Measurements from ENCODE around the gene RPS6KA3. TPM values are rescaled to one million over a fixed set of nuclear protein-coding genes. Genes with fewer than 3 reads are reported as not detected.
"Not testable (repeated sequence)": the region's sequence is repeated elsewhere in the genome, so short reads cannot be mapped to it uniquely, and the experiment has no call there.

The RPS6KA3 gene
- total RNA-seq, 1 donor from 2014 or later = 40.5 TPM

GRCh38 chrX:20177093-20177492 lies 89.6 kb downstream of the RPS6KA3 start:
- ChIA-PET CTCF (no interaction called here), POLR2A (no interaction called here)
- H3K27me3 Mint-ChIP-seq = no peaks in the 10 kb centered on the region
- DNase-seq (no peak), ATAC-seq (ENCODE audit: low read depth) (no peak)
- intact Hi-C loops (cut with micrococcal nuclease) = loop anchor here (10.0 kb wide), 1 partner anchor 268 kb away; no protein-coding TSS in a partner anchor
- H3K36me3 Mint-ChIP-seq (ENCODE audit: low read depth) = peaks cover 50% of the 10 kb centered on the region
- peaks cover 9% of the 10 kb centered on the region for H3K4me1 Mint-ChIP-seq
- H3K4me3 Mint-ChIP-seq = no peak overlapping the region
- TF ChIP-seq, protein P1, sequence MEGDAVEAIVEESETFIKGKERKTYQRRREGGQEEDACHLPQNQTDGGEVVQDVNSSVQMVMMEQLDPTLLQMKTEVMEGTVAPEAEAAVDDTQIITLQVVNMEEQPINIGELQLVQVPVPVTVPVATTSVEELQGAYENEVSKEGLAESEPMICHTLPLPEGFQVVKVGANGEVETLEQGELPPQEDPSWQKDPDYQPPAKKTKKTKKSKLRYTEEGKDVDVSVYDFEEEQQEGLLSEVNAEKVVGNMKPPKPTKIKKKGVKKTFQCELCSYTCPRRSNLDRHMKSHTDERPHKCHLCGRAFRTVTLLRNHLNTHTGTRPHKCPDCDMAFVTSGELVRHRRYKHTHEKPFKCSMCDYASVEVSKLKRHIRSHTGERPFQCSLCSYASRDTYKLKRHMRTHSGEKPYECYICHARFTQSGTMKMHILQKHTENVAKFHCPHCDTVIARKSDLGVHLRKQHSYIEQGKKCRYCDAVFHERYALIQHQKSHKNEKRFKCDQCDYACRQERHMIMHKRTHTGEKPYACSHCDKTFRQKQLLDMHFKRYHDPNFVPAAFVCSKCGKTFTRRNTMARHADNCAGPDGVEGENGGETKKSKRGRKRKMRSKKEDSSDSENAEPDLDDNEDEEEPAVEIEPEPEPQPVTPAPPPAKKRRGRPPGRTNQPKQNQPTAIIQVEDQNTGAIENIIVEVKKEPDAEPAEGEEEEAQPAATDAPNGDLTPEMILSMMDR (IDR thresholded peaks at IDR 0.05) = no peak
- H3K27ac Mint-ChIP-seq = no peak overlapping the region
- H3K9me3 Mint-ChIP-seq = no peaks in the 10 kb centered on the region

DNA sequence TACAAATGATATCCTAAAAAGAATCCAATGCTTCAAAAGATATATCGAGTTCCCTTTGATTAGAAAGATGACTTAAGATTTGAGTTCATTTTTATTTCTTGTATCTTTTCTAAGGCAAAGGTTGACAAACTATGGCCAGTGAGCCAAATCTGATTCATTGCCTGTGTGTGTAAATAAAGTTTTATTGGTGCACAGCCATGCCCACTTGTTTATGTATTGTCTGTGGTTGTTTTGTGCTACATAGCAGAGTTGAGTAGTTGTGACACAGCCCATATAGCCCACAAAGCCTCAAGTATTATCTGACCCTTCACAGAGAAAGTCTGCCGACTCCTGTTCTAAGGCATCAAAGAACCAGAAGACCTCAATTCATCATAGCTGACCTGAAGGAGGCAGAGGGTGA lies 92.9 kb downstream of the RPS6KA3 start:
- no peaks in the 10 kb centered on the region for H3K9me3 Mint-ChIP-seq
- H3K4me1 Mint-ChIP-seq = no peaks in the 10 kb centered on the region
- POLR2A ChIA-PET = no interaction called here
- intact Hi-C loops (cut with micrococcal nuclease) = loop anchor here (10.0 kb wide), 1 partner anchor 271 kb away; no protein-coding TSS in a partner anchor
- DNase-seq = no peak
- no peak overlapping the region for H3K27ac Mint-ChIP-seq
- TF ChIP-seq, protein P1 (IDR thresholded peaks at IDR 0.05) = no peak
- CTCF ChIA-PET = no interaction called here
- H3K4me3 Mint-ChIP-seq = no peak overlapping the region
- no peak for ATAC-seq (ENCODE audit: low read depth)
- no peaks in the 10 kb centered on the region for H3K27me3 Mint-ChIP-seq
- peaks cover 51% of the 10 kb centered on the region for H3K36me3 Mint-ChIP-seq (ENCODE audit: low read depth)

- Mint-ChIP-seq H3K4me1 (no peaks in the 10 kb centered on the region), H3K27me3 (no peaks in the 10 kb centered on the region), H3K27ac (no peak overlapping the region), H3K36me3 (ENCODE audit: low read depth) (peaks cover 50% of the 10 kb centered on the region), H3K9me3 (no peaks in the 10 kb centered on the region), H3K4me3 (no peak overlapping the region)
- ATAC-seq (ENCODE audit: low read depth) (no peak), DNase-seq (no peak)
- intact Hi-C loops (cut with micrococcal nuclease) = loop anchor here (10.0 kb wide), 1 partner anchor 271 kb away; no protein-coding TSS in a partner anchor
- CTCF ChIA-PET = no interaction called here
- POLR2A ChIA-PET = no interaction called here
- TF ChIP-seq, protein P1 (IDR thresholded peaks at IDR 0.05) = no peak
Observed at GRCh38 chrX:20173313-20173712, 93.4 kb downstream of the RPS6KA3 start.

DNA sequence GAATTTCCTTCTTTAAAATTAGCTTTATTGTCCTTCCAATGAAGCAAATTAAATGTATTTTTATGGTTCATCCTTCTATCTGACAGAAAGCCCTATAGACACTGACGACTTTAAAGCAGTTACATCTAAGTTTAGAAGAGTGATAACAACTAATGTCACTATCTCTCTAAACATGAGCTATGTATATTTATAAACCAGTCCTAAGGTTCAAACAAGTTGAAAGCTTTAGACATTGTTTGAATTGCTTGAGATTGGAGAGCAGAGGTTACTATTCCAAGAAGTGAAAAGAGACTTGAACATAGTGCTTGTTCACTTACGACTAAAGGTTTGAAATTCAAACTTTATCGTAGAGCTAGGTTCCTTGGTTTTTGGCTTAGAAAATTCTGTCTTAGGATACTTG lies 94.8 kb downstream of the RPS6KA3 start:
- TF ChIP-seq, protein P1 (IDR thresholded peaks at IDR 0.05) = no peak
- no peaks in the 10 kb centered on the region for H3K27me3 Mint-ChIP-seq
- ChIA-PET POLR2A (no interaction called here), CTCF (no interaction called here)
- no peaks in the 10 kb centered on the region for H3K4me1 Mint-ChIP-seq
- no peak for DNase-seq
- H3K9me3 Mint-ChIP-seq = no peaks in the 10 kb centered on the region
- no peak for ATAC-seq (ENCODE audit: low read depth)
- H3K27ac Mint-ChIP-seq = no peak overlapping the region
- intact Hi-C loops (cut with micrococcal nuclease) = loop anchor here (10.0 kb wide), 1 partner anchor 273 kb away; no protein-coding TSS in a partner anchor
- peaks cover 53% of the 10 kb centered on the region for H3K36me3 Mint-ChIP-seq (ENCODE audit: low read depth)
- H3K4me3 Mint-ChIP-seq = no peak overlapping the region

- peaks cover 53% of the 10 kb centered on the region for H3K36me3 Mint-ChIP-seq (ENCODE audit: low read depth)
- H3K9me3 Mint-ChIP-seq; DNase-seq; CTCF ChIA-PET; intact Hi-C loops (cut with micrococcal nuclease); ATAC-seq (ENCODE audit: low read depth); H3K27me3 Mint-ChIP-seq; H3K4me1 Mint-ChIP-seq; POLR2A ChIA-PET; H3K4me3 Mint-ChIP-seq; H3K27ac Mint-ChIP-seq: not testable (repeated sequence)
Observed at GRCh38 chrX:20162516-20162915, 104.2 kb downstream of the RPS6KA3 start.

GRCh38 chrX:20159797-20160385 lies 106.8 kb downstream of the RPS6KA3 start:
- H3K27me3 Mint-ChIP-seq = no peaks in the 10 kb centered on the region
- H3K4me1 Mint-ChIP-seq = no peaks in the 10 kb centered on the region
- no peak overlapping the region for H3K4me3 Mint-ChIP-seq
- H3K9me3 Mint-ChIP-seq = no peaks in the 10 kb centered on the region
- TF ChIP-seq, protein P1 (IDR thresholded peaks at IDR 0.05) = no peak
- ChIA-PET CTCF (no interaction called here), POLR2A (interaction anchor here (0.5 kb wide), 1 partner anchor 107 kb away, joined by 4 read pairs; no protein-coding TSS in a partner anchor)
- H3K36me3 Mint-ChIP-seq (ENCODE audit: low read depth) = peaks cover 52% of the 10 kb centered on the region
- no peak overlapping the region for H3K27ac Mint-ChIP-seq
- DNase-seq = no peak
- intact Hi-C loops (cut with micrococcal nuclease) = no loop called here
- ATAC-seq (ENCODE audit: low read depth) = no peak

Measured in activated B cell treated with CpG ODN at 0.5 μM for 24 hours (primary cell).